HG03354 (cell line): Measurements from ENCODE around the gene PTPRJ.

Experiments used
- ATAC-seq: cut with Tn5 transposase; IDR thresholded peaks from one replicate; pipeline ENCODE4 v1.9.1; 2021; ENCODE audit warnings: mild to moderate bottlenecking; ENCODE audit not compliant: unreplicated experiment, poor library complexity, severe bottlenecking

The PTPRJ gene

GRCh38 chr11:47967577-47968525 lies 12.5 kb upstream of the PTPRJ start:
- no peak for ATAC-seq

- no peak for ATAC-seq
Measured at GRCh38 chr11:47969401-47969800, 11.0 kb upstream of the PTPRJ start.

GRCh38 chr11:47971501-47971900 lies 8.9 kb upstream of the PTPRJ start:
- no peak for ATAC-seq

DNA sequence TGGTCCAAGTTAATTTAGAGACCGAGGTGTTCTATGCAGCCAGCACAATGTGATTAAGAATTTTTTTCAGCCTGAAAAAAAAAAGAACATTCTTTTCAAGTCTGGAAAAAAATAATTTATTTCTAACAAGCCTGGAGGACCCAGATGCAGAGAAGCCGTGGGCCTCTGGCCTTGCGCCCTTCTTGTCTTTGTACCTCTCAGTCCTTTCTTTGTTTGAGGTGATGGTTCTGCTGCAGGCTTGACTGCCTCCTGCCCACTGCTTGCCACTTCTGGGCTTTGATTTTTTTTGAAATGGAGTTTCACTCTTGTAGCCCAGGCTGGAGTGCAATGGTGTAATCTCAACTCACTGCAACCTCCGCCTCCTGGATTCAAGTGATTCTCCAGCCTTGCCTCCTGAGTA lies 7.2 kb upstream of the PTPRJ start:
- ATAC-seq = no peak

- no peak for ATAC-seq
Measured at GRCh38 chr11:47976931-47977330, 3.4 kb upstream of the PTPRJ start.

DNA sequence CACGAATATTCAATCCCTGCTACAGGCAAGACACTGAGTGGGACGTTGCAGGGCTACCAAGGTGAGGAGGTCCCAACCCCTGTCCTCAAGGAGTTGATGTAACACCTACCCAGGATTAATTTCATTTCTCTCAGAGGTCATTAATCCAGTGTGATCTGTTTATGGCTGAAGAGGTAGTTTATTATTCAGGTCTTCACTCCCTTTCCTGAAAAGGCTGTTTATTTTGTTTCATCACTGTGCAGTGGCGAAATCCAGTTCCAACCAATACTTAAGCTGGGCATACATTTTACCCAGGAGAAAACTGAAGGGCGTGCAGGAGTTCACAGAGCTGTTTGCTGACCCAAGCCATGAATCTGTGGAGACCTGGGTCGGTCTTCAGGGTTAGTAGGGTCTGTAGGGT lies 2.7 kb upstream of the PTPRJ start:
- ATAC-seq = no peak

DNA sequence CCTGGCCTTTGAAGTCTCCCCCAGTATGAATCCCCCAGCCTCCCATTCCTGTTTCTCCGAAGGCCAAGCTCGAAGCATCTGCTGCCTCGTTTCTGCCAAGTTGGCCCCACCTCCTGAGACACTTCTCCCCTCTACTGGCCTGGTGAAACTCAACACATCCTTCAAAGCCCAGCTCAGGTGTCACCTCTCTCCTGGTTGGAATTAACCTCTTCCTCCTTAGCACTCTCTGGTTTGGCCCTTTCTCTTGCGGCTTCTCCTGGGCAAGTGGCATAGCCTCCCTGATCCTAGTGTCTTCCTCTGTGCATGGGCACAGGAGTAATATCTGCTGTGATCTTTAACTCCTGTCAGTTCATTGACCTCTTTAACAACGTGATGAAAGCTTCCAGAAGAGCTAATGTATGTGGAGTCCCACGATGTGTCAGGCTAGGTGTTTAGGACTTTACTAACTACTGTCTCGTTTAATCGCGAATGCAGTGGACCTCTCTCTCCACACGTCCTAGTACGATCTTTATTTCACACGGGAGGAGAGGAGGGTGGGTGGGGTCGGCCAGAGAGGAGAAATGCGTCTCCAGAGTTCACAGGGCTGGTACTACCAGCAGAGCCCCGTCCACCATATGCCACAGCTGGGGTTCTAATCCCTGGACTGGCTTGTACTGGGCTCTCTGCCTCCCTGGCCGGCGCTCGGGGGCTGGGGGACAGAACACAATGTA lies 826 bp upstream of the PTPRJ start:
- peak; percentile 5 for ATAC-seq

- ATAC-seq = peak; percentile 65
Measured at GRCh38 chr11:47980907-47981621, 705 bp downstream of the PTPRJ start.

GRCh38 chr11:47981667-47982404 lies 1.5 kb downstream of the PTPRJ start:
- ATAC-seq = no peak

GRCh38 chr11:47982616-47983015 lies 2.3 kb downstream of the PTPRJ start:
- no peak for ATAC-seq

- no peak for ATAC-seq
Measured at GRCh38 chr11:47983464-47984397, 3.4 kb downstream of the PTPRJ start.

- ATAC-seq = no peak
Measured at GRCh38 chr11:47986219-47986618, 5.9 kb downstream of the PTPRJ start.

- no peak for ATAC-seq
Measured at GRCh38 chr11:47986742-47987141, 6.4 kb downstream of the PTPRJ start.

- peak; percentile 48 for ATAC-seq
Measured at GRCh38 chr11:47987310-47987709, 7.0 kb downstream of the PTPRJ start.

- ATAC-seq = peak; percentile 31
Measured at GRCh38 chr11:47987781-47988180, 7.4 kb downstream of the PTPRJ start.

- ATAC-seq = no peak
Measured at GRCh38 chr11:47989779-47990178, 9.4 kb downstream of the PTPRJ start.

DNA sequence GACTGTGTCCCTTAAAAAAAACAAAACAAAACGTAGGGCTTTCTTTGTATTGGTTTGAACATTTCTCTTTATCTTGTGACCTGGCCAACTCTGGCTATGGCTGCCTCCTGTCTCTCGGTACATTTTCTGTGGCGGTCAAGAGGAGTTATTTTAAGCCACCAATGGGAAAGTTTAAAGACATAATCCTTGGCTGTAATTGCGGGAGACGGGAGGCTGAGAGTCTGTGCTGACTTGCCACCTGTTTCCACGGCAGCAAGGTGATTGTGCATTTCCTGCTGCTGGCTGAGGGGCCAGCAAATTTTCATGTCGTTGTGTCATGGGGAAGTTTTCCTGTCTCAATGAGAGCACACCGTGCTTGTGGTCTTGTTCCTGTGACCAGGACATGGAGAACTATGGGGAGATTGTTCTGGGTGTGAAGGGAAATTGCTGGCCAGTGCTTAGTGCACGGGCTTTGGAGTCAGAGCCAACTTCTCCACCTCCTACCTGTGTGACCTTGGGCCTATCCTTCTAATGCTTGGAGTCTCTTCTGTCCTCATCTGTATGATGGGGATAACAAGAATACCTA lies 11.0 kb downstream of the PTPRJ start:
- no peak for ATAC-seq

- no peak for ATAC-seq
Measured at GRCh38 chr11:47991894-47992293, 11.5 kb downstream of the PTPRJ start.
